ENCODE data around the gene DOCK4.

GRCh38 chr7:111919631-111920179 is 286.5 kb downstream of the DOCK4 start:
- TF ChIP-seq CTCF (IDR thresholded peaks at IDR 0.05) (no peak), EP300 (IDR thresholded peaks at IDR 0.05) (no peak)
